ENCODE measurements around the gene RABGAP1.

The RABGAP1 gene

GRCh38 chr9:122944960-122945888 is 4.4 kb downstream of the RABGAP1 start:
- no peak for DNase-seq

DNA sequence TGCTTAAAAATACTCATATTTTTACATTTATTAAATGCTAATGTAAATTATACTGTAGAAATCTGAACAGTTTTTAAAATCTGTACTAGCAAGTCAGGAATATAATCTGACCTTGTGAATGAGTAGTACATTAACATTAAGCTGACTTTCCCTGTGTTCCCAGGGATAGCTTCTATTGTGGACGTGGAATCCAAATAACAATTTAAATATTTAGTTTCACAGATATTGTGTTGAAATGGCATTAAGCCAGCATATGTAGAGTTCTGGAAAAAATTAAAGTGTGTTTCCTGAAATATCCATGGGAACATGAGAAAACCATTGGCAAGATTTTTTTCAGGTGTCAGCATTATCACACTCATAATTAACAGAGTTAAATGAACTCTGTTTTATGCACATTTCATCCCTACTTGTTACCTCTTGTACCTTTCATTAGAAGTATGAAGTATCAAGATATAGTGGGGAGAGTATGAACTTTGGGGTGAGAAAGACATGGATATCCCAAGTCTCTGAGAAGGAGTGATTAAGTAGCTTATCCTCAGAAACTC is 5.7 kb downstream of the RABGAP1 start:
- no peak for DNase-seq

DNA sequence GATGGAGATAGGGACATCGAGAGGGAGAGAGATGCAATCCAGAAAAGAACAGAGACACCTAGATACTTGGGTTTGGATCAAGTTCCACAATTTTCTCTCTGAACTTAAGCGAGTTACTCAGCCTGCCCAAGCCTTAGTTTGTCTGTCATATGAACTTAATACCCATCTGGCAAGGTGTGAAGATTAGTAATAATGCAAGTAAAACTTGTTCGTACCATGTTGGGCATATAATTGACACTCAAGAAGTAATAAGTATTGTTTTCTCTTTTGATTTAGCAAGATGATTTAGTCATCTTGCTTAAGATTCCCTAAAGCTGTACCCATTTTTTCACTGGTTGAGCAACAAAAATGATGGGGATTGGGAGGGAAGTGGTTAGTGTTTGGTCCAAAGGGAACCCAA is 7.5 kb downstream of the RABGAP1 start:
- no peak for DNase-seq

GRCh38 chr9:122949696-122950095 is 8.9 kb downstream of the RABGAP1 start:
- DNase-seq = no peak

- no peak for DNase-seq
Measured at GRCh38 chr9:122950263-122950662, 9.4 kb downstream of the RABGAP1 start.

GRCh38 chr9:122951056-122951455 is 10.2 kb downstream of the RABGAP1 start:
- no peak for DNase-seq

DNA sequence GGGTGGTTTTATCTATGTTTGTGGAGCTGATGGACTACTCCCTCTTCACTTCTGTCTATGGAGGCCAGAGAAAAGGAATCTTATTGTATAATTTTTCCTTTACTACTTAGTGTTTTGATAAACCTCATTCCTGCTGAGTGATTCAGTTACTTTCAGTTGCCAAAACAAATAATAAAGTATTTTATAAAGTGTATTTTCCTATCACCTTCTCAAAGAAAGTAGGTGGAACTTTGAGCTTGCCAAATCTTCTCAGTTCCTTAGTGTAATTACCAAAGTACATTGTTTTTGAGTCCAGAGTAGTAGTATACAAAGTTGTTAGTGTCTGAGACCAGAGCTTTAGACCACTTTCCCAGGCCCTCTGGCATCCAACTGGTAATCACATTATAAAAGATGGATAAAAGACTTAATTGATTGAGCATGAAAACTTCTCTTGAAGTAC is 13.5 kb downstream of the RABGAP1 start:
- no peak for DNase-seq

DNA sequence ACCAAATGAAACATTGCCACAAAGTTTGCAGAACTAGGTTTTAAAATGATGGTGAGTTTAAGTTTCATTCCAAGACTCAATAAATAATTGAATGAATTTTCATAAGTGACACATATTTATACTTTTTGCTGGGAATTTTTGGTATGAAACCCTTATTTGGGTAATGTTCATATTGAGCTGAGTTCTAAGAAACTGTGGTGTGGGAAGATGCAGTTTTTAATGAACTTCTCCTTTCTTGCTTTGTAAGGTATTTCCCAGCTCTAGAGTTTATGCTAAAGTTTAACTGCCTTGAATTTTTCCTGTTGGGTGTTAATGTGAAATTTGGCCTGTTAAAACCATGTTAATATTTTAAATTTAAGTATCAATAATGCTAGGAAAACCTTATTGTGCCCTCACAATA is 15.1 kb downstream of the RABGAP1 start:
- no peak for DNase-seq

DNA sequence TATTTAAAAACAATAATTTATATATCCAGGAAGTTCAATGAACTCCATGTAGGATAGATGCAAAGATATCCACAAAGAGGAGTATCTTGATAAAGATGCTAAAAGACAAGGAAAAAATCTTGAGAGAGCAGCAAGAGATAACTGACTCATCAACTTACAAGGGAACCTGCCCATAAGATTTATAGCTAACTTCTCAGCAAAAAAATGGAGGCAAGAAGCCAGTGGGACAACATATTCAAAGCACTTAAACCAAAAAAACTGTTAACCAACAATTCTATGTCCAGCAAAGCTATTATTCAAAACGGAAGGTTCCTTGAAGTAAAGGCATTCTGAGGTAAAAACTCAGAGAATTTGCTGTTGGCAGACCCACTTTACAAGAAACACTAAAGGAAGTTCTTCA is 20.3 kb downstream of the RABGAP1 start:
- DNase-seq = no peak

GRCh38 chr9:122975196-122975595 is 34.4 kb downstream of the RABGAP1 start:
- DNase-seq = no peak

DNA sequence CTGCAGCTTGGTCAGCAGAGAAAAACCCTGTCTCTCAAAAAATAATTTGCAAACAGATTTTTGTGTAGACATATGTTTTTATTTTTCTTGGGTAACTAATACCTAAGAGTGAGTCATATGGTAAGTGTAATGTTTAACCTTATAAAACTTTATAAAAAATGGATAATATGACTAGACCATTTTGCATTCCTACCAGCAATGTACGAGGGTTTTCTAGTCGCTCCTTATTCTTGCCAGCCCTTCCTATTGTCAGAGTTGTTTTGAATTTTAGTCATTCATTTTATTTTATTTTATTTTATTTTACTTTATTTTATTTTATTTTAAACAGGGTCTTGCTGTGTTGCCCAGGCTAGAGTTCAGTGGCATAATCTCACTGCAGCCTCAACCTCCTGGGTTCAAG is 37.8 kb downstream of the RABGAP1 start:
- DNase-seq = no peak

GRCh38 chr9:122986010-122986409 is 45.2 kb downstream of the RABGAP1 start:
- DNase-seq = no peak

DNA sequence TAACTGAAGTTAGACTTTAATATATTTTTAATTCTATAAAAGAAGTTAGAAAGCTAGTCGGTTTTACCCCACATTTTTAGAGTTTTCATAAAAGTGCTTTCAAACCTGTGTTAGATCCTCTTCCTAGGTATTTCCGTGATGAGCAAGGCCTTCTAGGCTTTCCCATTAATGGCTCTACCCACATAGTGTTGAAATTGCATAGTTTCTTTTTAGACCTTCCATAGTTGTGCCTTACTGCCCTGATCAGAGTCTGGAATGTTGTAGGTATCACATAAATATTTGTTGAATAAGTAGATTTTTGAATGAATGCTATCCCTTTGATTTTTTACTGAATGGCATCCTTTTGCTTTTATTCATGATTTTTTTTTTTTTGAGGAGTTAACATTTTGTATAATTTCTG is 47.3 kb downstream of the RABGAP1 start:
- DNase-seq = no peak

DNA sequence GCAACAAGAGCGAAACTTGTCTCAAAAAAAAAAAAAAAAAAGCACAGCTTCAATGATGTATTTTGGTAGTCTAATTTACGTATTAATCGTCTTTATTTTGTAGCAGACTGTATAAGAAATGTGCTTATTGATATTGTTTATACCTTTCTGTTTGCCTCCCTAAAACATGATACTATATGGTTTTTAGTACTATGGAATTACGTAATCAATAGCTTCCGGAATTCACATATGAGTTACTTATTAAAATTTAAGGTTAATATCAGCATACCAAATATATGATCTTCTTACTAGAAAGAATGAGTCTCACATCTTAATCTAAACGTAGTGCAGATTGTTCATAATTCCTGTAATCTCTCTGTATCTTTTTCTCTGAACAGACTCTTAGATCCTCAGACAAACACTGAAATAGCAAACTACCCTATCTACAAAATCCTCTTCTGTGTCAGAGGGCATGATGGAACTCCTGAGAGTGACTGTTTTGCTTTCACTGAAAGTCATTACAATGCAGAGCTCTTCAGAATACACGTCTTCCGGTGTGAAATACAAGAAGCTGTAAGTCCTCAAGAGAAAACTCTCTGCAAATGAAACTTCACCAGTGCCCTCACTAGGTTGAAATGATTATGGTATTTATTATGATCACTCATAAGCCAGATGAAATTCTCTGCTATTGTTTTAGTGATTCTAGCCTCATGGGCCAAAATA is 48.3 kb downstream of the RABGAP1 start:
- no peak for DNase-seq

DNA sequence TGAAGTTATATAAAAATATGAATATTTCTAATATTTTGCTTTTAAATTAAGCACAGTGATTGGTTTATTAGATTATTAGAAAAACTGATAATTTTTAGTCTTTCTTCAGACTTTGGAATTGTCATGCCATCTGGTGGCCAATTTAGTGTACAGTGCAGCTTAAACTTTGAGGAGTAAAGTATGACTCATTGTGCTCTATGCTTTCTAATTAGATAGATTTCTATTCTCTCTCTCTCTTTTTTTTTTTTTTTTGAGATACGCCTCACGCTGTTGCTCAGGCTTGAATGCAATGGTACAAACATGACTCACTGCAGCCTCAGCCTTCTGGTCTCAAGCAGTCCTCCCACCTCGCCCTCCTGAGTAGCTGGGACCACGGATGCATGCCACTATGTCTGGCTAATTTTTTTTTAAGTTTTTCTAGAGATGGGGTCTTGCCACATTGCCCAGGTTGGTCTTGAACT is 50.6 kb downstream of the RABGAP1 start:
- DNase-seq = no peak

- DNase-seq = no peak
Measured at GRCh38 chr9:122996586-122996985, 55.8 kb downstream of the RABGAP1 start.

GRCh38 chr9:122998448-122998847 is 57.6 kb downstream of the RABGAP1 start:
- no peak for DNase-seq

GRCh38 chr9:123000371-123001068 is 59.7 kb downstream of the RABGAP1 start:
- DNase-seq = no peak

GRCh38 chr9:123002754-123003153 is 61.9 kb downstream of the RABGAP1 start:
- DNase-seq = no peak

- no peak for DNase-seq
Measured at GRCh38 chr9:123003466-123003865, 62.6 kb downstream of the RABGAP1 start.

- no peak for DNase-seq
Measured at GRCh38 chr9:123005964-123006363, 65.1 kb downstream of the RABGAP1 start.

- DNase-seq = no peak
Measured at GRCh38 chr9:123007269-123007668, 66.4 kb downstream of the RABGAP1 start.

DNA sequence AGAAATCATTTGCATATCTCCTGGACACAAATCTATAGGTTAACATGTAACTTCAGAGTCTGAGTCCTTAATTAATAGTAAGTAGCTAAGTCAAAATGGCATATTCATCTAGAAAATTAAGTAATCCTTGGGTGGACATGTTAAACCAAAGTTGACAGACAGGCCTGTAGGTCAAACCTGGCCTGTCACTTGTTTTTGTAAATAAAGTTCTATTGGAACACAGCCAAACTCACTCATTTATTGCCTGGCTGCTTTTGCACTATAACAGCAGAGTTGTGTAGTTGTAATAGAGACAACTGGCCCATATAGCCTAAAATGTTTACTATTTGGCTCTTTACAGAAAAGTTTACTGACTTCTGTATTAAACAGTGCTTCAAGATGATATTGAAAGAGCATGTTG is 68.1 kb downstream of the RABGAP1 start:
- no peak for DNase-seq

All from NCI-H82 (cell line).